ENCODE results near the gene GRIK4.

The GRIK4 gene

GRCh38 chr11:120510406-120511115 is 987 bp upstream of the GRIK4 start:
- no peak for DNase-seq

GRCh38 chr11:120511820-120512738 is 531 bp downstream of the GRIK4 start:
- no peak for DNase-seq

DNA sequence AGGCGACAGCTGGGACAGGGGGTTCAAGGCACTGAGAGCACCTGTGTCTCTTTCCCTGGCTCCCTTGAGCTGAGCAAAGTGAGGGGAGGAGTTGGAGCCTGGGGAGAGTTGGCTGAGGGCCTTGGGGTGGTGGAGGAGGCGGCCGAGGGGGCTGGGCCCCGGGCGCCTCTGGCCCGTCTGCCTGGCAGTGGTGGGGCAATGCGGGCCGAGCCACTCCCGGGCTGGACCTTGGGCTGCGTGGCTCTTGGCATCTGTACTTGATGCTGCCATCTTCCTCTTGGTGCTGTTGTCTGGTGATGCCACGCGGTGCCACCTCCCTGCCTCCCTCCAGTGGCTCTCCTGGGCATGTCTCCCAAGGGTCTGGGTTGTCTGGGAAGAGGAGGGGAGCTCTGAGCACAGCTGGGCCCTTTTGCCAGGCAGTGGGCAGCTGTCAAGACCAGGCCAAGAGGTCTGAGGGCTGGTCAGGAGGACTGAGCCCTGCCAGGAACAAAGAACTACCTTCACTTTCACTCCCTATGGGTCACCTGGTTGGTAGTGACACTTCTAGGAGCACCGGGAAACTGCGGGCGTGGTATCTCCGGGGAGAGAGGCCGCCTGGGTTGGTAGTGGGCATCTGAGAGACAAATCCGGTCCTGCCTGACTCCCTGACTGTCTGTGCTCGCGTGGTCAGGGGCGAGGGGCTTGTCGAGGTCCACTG is 1.3 kb downstream of the GRIK4 start:
- DNase-seq: no peak

GRCh38 chr11:120513436-120514315 is 2.1 kb downstream of the GRIK4 start:
- no peak for DNase-seq

GRCh38 chr11:120514541-120515121 is 3.1 kb downstream of the GRIK4 start:
- no peak for DNase-seq

DNA sequence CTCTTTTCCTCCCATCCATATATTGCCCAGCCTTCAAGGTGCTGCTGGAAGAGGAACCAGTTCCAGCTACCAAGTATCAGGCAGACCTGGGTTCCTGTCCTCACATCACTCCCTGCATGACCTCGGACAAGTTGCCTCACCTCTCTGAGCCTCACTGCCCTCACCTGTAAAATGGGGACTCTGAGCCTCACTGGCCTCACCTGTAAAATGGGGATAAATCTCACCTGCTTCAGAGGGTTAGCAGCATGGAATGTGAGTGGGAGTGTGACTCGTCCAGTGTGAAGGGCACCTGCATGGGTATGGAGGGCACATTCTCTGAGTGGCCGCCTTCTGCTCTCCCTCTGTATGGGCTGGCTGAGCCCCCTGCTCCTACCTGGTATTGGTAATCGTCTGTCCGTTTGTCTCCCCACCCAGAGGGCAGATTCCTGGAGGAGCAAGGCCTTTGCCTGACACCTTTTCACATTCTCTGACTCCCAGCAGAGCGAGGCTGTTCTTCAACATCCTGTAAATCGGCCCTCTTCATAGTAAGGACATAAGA is 3.7 kb downstream of the GRIK4 start:
- no peak for DNase-seq

DNA sequence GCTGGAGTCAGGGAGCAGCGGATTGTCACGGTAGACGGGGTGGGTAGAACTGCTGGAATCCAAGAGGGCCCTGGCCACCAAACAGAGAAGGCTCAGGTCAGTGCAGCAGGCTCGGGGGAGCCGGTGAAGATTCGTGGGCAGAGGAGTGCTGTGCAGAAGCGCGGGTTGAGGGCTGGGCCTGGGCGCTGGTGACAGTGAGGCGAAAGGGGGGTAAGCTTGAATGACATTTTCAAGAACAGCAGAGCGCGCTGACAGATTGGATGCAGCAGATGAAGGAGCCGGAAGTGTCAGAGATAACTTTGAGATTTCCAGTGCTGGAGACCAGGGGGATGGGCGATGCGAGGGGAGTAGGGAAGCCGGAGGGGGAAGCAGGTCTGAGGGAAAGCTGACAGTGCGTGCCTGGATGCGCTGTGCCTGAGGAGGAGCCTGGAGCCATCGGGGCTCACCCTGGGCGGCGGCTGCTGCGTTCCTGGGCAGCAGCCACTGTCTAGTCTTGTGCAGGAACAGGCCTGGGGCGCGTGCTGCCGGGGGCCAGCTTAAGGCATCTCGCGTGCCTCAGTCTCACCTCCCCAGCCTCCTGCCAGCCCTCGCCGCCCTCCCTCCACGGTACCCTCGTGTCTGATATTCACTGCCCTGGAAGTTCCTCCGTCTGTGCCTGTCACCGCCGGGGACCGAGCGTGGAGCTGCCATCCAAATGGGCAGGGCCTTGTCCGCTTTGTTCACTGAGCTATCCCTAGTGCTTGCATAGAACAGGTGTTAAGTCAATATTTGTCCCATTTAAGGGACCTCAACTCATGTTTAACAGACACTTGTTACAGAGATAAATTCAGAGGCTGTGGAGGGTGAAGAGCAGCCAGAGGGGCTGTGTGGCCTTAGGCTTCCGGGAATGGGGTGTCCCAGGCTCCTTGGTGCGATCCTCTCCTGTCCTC is 5.2 kb downstream of the GRIK4 start:
- no peak for DNase-seq

GRCh38 chr11:120517390-120517761 is 5.8 kb downstream of the GRIK4 start:
- no peak for DNase-seq

DNA sequence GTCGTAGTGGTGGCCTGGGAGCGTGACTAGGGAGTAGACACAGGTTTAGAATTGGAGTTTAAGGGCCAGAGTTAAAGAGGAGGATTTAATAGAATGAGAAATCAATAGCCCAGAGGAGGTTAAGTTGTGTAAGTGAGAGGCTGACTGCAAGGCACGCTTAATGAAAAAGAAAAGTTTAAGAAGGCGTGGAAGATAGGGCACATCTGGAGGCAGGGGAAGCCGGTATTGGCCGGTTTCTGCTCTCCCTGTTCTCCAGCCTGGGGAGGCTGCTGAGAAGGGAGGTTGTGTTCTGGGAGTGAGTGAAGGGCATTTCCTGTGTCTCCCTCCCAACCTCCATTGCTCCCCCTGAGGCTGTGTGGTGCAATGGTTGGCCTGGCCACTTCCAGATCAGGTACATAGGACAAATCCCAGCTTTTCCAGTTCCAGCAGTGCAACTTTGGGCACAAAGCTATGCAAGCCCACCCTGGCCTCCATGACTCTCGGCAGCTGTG is 6.3 kb downstream of the GRIK4 start:
- no peak for DNase-seq

DNA sequence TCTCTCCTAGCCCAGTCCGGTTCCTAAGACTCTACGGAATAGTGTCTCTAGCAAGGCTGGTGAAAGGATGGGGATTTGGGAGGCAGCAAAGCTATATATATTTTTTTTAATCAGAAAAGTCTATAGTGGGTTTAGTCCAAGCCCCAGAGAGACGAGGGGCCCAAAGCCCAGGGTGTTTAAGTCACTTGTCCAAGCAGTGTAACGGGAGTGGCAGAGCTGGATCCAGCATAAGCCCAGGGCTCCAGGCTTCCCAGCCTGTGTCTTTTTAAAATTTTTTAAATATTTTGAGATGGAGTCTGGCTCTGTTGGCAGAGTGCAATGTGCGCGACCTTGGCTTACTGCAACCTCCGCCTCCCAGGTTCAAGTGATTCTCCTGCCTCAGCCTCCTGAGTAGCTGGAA is 6.8 kb downstream of the GRIK4 start:
- DNase-seq: no peak

DNA sequence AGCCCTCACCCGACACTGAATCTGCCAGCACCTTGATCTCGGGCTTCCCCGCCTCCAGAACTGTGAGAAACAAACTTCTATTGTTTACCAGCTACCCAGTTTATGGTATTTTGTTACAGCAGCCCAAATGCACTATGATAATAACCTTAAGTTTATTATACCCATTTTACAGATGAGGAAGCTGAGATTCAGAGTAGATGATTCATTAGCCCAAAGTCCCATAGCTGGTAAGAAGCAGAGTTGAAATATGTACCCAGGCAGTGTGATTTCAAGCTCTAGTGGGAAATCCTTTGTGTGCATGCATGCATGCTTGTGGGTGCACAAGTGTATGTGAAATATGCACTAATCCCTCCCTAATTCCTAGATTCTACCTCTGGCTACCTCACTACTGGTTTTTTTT is 7.9 kb downstream of the GRIK4 start:
- DNase-seq: no peak

GRCh38 chr11:120520091-120520822 is 8.7 kb downstream of the GRIK4 start:
- no peak for DNase-seq

DNA sequence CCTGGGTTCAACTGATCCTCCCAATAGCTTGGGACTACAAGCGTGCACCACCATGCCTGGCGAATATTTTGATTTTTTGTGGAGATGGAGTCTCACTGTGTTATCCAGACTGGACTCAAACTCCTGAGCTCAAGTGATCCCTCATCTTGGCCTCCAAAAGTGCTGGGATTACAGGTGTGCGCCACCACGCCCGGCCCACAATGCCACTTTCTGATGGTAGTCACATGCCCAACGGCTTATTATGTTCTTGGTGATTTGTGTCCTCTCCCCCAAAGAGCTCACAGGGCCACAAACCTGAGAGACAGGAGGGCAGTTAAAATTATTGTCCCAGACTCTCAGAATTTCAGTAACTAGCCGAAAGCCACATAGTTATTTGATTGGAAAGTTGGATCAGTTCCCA is 9.6 kb downstream of the GRIK4 start:
- DNase-seq: no peak

DNA sequence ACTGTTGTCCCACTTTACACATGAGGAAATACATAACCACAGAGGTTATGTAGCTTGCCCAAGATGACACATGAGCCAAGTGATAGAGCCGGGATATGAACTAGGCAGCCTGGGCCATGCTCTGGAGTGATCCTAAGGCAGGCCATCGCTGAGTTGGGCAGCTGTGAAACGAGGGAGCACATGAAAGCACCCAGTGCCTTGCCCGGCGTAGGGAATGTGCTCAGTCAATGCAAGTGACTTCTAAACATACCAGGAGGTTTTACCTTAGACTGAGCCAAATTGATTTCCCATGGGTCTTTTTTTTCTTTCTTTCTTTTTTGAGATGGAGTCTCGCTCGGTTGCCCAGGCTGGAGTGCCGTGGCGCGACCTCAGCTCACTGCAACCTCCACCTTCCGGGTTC is 10.5 kb downstream of the GRIK4 start:
- DNase-seq: no peak

DNA sequence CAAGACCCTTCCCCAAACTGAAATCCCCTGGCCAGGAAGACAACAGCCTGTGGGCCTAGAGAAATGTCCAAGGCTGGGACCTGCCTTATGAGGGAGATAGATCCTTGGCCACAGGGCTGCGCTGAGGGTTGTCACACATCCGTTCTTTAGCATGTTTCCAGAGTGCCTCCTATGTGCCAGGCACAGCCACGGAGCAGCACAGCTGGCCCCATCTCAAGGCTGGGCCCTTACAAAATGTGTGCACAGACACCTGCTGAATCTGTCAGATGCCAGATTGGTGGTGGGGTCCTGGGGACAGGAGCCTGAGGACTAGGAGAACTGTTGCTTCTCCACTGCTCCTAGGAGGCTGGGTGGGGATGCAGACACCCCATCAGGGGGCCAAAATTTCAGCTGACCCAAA is 11.2 kb downstream of the GRIK4 start:
- no peak for DNase-seq

DNA sequence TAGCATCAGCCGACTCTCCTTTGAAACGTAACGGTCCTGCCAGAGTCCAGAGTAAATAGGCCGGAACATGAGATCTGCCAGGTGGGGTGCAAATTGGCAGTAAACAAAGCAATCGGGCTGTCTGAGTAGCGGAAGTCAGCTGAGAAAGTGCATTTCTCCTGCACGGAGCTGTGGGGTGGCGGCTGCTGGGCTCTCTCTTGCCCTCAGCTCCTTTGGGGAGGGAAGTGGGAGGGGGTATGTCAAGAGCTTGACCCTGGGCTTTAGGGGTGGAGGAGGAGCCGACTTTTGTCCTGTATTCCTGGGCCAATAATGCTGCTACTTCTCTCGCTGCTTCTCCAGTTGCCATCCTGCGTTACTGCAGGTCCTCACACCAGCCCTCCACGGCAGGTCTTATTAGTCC is 11.6 kb downstream of the GRIK4 start:
- no peak for DNase-seq

DNA sequence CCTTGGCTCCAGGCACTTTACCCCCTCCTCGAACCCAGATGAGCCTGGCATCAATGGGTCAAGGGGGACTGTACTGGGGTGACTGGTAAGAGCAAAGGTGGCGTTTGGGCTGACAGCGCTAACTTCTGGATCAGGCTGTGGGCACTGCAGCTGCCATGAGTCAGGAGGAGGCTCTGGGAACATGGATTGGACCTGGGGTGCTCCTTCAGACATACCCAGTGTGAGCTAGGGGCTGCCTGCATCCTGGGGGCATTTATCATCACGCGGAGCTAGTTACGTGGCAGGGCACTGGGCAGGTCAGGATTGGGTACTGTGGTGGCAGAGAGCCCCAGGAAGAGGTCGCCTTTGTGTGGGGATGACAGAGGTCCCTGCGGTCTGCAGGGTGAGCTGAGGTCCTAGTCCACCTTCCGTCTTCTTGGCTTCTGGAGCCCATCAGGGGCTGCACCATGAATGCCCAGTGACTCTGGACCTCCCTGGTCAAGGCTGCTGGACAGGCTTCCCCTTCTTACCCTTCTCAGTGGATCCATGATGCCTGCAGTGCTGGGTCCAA is 13.1 kb downstream of the GRIK4 start:
- no peak for DNase-seq

GRCh38 chr11:120525261-120526171 is 14.0 kb downstream of the GRIK4 start:
- no peak for DNase-seq

DNA sequence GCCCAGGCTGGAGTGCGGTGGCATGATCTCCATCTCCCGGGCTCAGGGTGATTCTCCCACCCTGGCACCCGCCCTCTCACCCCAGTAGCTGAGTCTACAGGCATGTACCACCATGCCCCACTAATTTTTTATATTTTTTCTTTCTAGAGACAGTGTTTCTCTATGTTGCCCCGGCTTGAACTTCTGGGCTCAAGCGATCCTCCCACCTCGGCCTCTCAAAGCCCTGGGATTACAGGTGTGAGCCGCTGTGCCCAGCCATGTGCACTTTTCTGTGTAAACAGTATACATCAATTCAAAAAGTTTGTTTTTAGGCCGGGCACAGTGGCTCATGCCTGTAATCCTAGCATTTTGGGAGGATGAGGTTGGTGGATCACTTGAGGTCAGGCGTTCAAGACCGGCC is 14.7 kb downstream of the GRIK4 start:
- DNase-seq: no peak

Data from stimulated activated CD4-positive, alpha-beta T cell treated with anti-CD3 and anti-CD28 coated beads, Interleukin-12 subunit alpha, Interleukin-12 subunit beta, amount 100 ng/mL, for 4 hours (primary cell).